Endothelial cell of umbilical vein (primary cell): ENCODE results near the gene PLXNC1. TPM values are rescaled to one million over a fixed set of nuclear protein-coding genes. Genes with fewer than 3 reads are reported as not detected.

Source experiments
- BruUV-seq: library from RNA; stranded (reverse); fragments of 400-500 nt; replicated peaks from 2 replicates; lab custom pipeline; 2021; lab: Mats Ljungman, UMichigan
- CTCF ChIA-PET: fragments of 300-600, 350-600 bp; sonication (Branson Sonifier 250); formaldehyde crosslinking; loops from one replicate; lab custom pipeline; 2021; ENCODE audit warnings: antibody characterized with exemption, inconsistent platforms; lab: Charles Lee
- POLR2A ChIA-PET: fragments of 300-600, 350-600 bp; sonication (Branson Sonifier 250); formaldehyde crosslinking; loops from one replicate; lab custom pipeline; 2021; ENCODE audit warnings: antibody characterized with exemption, inconsistent platforms; lab: Charles Lee
- DNase-seq: peaks from one replicate; pipeline ENCODE4 v3.0.0-alpha.2; 2011; ENCODE audit warnings: low read depth, low spot score
- FAIRE-seq: peaks from 2 replicates; lab custom pipeline; 2011; peaks lifted over from hg19 to GRCh38; lab: Jason Lieb, UNC
- H2AFZ ChIP-seq: 2 replicates; pipeline ENCODE4 v1.6.0; 2012; ENCODE audit warnings: low read depth, low read length, control low read depth, inconsistent platforms
- H3K27ac ChIP-seq: 2 replicates; pipeline ENCODE4 v1.5.1; 2011; ENCODE audit warnings: low read depth, mild to moderate bottlenecking, control low read depth, low read length, moderate library complexity; ENCODE audit not compliant: insufficient read depth
- H3K27me3 ChIP-seq, 2 experiments: 2 replicates each; pipeline versions ENCODE4 v1.6.0 to v1.6.1; 2011; ENCODE audit warnings: low read length in 2 of 2, mixed read lengths in 1 of 2; ENCODE audit not compliant: control insufficient read depth in 2 of 2, insufficient read depth in 2 of 2
- H3K36me3 ChIP-seq, 2 experiments: 2 replicates in 1 of 2; 3 replicates in 1 of 2; pipeline ENCODE4 v1.5.1; 2011; ENCODE audit warnings: low read length in 2 of 2, mild to moderate bottlenecking in 1 of 2, moderate library complexity in 1 of 2; ENCODE audit not compliant: control insufficient read depth in 2 of 2, insufficient read depth in 2 of 2; ENCODE audit errors: extremely low read depth in 1 of 2
- H3K4me1 ChIP-seq: 3 replicates; pipeline ENCODE4 v1.5.1; 2011; ENCODE audit warnings: mild to moderate bottlenecking, low read length; ENCODE audit not compliant: control insufficient read depth, insufficient read depth; ENCODE audit errors: extremely low read depth
- H3K4me2 ChIP-seq: 2 replicates; pipeline ENCODE4 v1.6.1; 2011; ENCODE audit warnings: low read length, control low read depth, mixed read lengths; ENCODE audit not compliant: insufficient read depth
- H3K4me3 ChIP-seq, 3 experiments: fragments of 200-600 bp in 1 of 3; sonication (generic), shearing (Covaris generic) in 1 of 3; replicated peaks in 1 of 3; 2 replicates each; pipeline ENCODE4 v1.5.1; 2011 to 2016; ENCODE audit warnings: control low read depth in 3 of 3, low read length in 3 of 3, mild to moderate bottlenecking in 2 of 3, inconsistent platforms in 1 of 3, low read depth in 1 of 3, moderate library complexity in 1 of 3; ENCODE audit not compliant: insufficient read depth in 1 of 3
- H3K79me2 ChIP-seq: 2 replicates; pipeline ENCODE4 v1.6.0; 2012; ENCODE audit warnings: low read length, inconsistent platforms; ENCODE audit not compliant: control insufficient read depth, insufficient read depth
- H3K9ac ChIP-seq: replicated peaks from 2 replicates; pipeline ENCODE3; 2011; ENCODE audit warnings: low read length, control low read depth; ENCODE audit not compliant: insufficient read depth; ENCODE audit errors: extremely low read depth
- H3K9me1 ChIP-seq: replicated peaks from 3 replicates; pipeline ENCODE4 v1.6.0; 2011; ENCODE audit warnings: mild to moderate bottlenecking, low read length; ENCODE audit not compliant: control insufficient read depth, insufficient read depth; ENCODE audit errors: extremely low read depth
- H3K9me3 ChIP-seq: replicated peaks from 2 replicates; pipeline ENCODE4 v1.5.1; 2012; ENCODE audit warnings: low read length, inconsistent platforms; ENCODE audit not compliant: control insufficient read depth, insufficient read depth
- H4K20me1 ChIP-seq: replicated peaks from 2 replicates; pipeline ENCODE3; 2011; ENCODE audit warnings: mild to moderate bottlenecking, low read length; ENCODE audit not compliant: control insufficient read depth, insufficient read depth; ENCODE audit errors: extremely low read depth
- CTCF ChIP-seq, 2 donors: IDR thresholded peaks; 1 replicate in 1 of 2; 2 replicates in 1 of 2; pipeline ENCODE4 v1.5.1; 2011; ENCODE audit warnings: low read length in 2 of 2, mild to moderate bottlenecking in 2 of 2, moderate library complexity in 2 of 2, control low read depth in 1 of 2, inconsistent platforms in 1 of 2, low read depth in 1 of 2; ENCODE audit not compliant: insufficient read depth in 1 of 2; ENCODE audit errors: extremely low read depth in 1 of 2
- EZH2 ChIP-seq: IDR thresholded peaks from 2 replicates; pipeline ENCODE4 v1.6.1; 2012; ENCODE audit warnings: borderline replicate concordance, low read depth, mild to moderate bottlenecking, moderate library complexity, low read length, inconsistent platforms; ENCODE audit not compliant: severe bottlenecking
- FOS ChIP-seq: IDR thresholded peaks from 2 replicates; pipeline ENCODE4 v1.6.1; 2011; ENCODE audit warnings: mild to moderate bottlenecking, low read length, moderate library complexity, borderline replicate concordance; ENCODE audit not compliant: insufficient read depth
- GATA2 ChIP-seq: IDR thresholded peaks from 2 replicates; pipeline ENCODE4 v1.7.0; 2011; ENCODE audit warnings: low read depth, mild to moderate bottlenecking, moderate library complexity, mixed read lengths, low read length; ENCODE audit not compliant: insufficient read length, insufficient read depth
- JUN ChIP-seq: IDR thresholded peaks from 2 replicates; pipeline ENCODE4 v1.6.1; 2011; ENCODE audit warnings: borderline replicate concordance, low read depth; ENCODE audit not compliant: insufficient read length, insufficient read depth
- MAX ChIP-seq: IDR thresholded peaks from 2 replicates; pipeline ENCODE4 v1.6.1; 2011; ENCODE audit not compliant: insufficient read depth, insufficient read length
- MYC ChIP-seq: IDR thresholded peaks from one replicate; pipeline ENCODE4 v1.6.1; 2011; ENCODE audit warnings: mild to moderate bottlenecking, low read depth, low read length
- POLR2A ChIP-seq: IDR thresholded peaks from 2 replicates; pipeline ENCODE4 v1.6.1; 2012; ENCODE audit warnings: low read depth, mild to moderate bottlenecking, control low read depth, low read length
- POLR2AphosphoS5 ChIP-seq: IDR thresholded peaks from 2 replicates; pipeline ENCODE4 v1.6.1; 2012; ENCODE audit warnings: low read depth, mild to moderate bottlenecking, control low read depth, low read length, moderate library complexity; ENCODE audit not compliant: insufficient read depth
- dilution Hi-C: fragments of 300-500 bp; cut with MboI; formaldehyde crosslinking; loops from one replicate; pipeline ENCODE4 v1.15.0; 2019; ENCODE audit warnings: low sequenced_read_pairs; ENCODE audit not compliant: extremely low pct_ligation_motif_present
- intact Hi-C: fragments of 100-400 bp; cut with micrococcal nuclease; formaldehyde crosslinking; loops from one replicate; pipeline ENCODE4 v1.10.0; 2022
- polyA plus RNA-seq, 4 experiments: library from polyadenylated mRNA; depleted of rRNA in 3 of 4; stranded (reverse) in 3 of 4; unstranded in 1 of 4; fragments of >200 nt; gene quantifications; 2 replicates each; pipeline versions ENCODE4 v1.2.1 to v1.2.3, GENCODE V29; 2011 to 2012; ENCODE audit warnings: missing spikeins in 1 of 4
- total RNA-seq: library from RNA; stranded (reverse); gene quantifications from 2 replicates; pipeline ENCODE4 v1.2.3, GENCODE V29; 2021

The PLXNC1 gene
- total and polyA plus RNA-seq, 2 donors (not counting 3 experiments of a cell fraction or from before 2014, with no cell fraction given), result 0.04 TPM; not detected in 1

- TF ChIP-seq GATA2 (no peak), POLR2AphosphoS5 (no peak), JUN (no peak), CTCF (IDR thresholded peaks at IDR 0.05; ENCODE audit: extremely low read depth in 1 of 2, insufficient read depth in 1 of 2, low read depth in 1 of 2, low read length in 2 of 2) (no peak), EZH2 (no peak), FOS (no peak), MYC (no peak), POLR2A (no peak), MAX (no peak)
- H2AFZ ChIP-seq, result no peak overlapping the region
- no peaks in the 10 kb centered on the region for H3K36me3 ChIP-seq
- ChIA-PET POLR2A (no interaction called here), CTCF (interaction anchor here (0.7 to 1.8 kb wide), 2 partner anchors 8 to 343 kb away, joined by 3 to 4 read pairs; no protein-coding TSS in a partner anchor)
- no peaks in the 10 kb centered on the region for H3K9me1 ChIP-seq
- H3K79me2 ChIP-seq, result no peaks in the 10 kb centered on the region
- dilution Hi-C loops, result no loop called here
- peaks cover 22 to 28% of the 10 kb centered on the region in 2 experiments for H3K27me3 ChIP-seq
- H3K27ac ChIP-seq, result no peak overlapping the region
- H3K4me1 ChIP-seq, result no peaks in the 10 kb centered on the region
- no peak overlapping the region for H3K4me2 ChIP-seq
- FAIRE-seq (no peak), DNase-seq (no peak)
- no TSS peak for BruUV-seq
- intact Hi-C loops, result no loop called here
- no peak overlapping the region for H3K4me3 ChIP-seq
- no peak overlapping the region for H3K9ac ChIP-seq
- no peaks in the 10 kb centered on the region for H4K20me1 ChIP-seq
- H3K9me3 ChIP-seq, result no peaks in the 10 kb centered on the region
Measured at GRCh38 chr12:94110258-94110657, 38.1 kb upstream of the PLXNC1 start.
